Uterus (tissue), 2 donors: ENCODE measurements around the gene MYO1G.

Experiments used
- CTCF ChIP-seq, 4 experiments: fragments of 200-600 bp in 2 of 4; fragments of 450-650 bp in 2 of 4; sonication (generic) in 2 of 4; IDR thresholded peaks; one replicate each; pipeline ENCODE4 v1.5.1; 2016 to 2019; ENCODE audit warnings: antibody characterized with exemption in 4 of 4, mild to moderate bottlenecking in 2 of 4, moderate library complexity in 1 of 4
- POLR2A ChIP-seq, 2 donors: fragments of 450-650 bp; IDR thresholded peaks; one replicate each; pipeline ENCODE4 v1.6.1; 2016; ENCODE audit warnings: antibody characterized with exemption in 2 of 2, mild to moderate bottlenecking in 1 of 2, moderate library complexity in 1 of 2

- TF ChIP-seq POLR2A (IDR thresholded peaks at IDR 0.05) (no peak), CTCF (IDR thresholded peaks at IDR 0.05) (no peak)
Measured at GRCh38 chr7:44969049-44969700, 9.6 kb downstream of the MYO1G start.
